GM21825 (cell line): Measurements from ENCODE around the gene TNIP2.

Experiments
- ATAC-seq: cut with Tn5 transposase; IDR thresholded peaks from one replicate; pipeline ENCODE4 v1.9.1; 2021; ENCODE audit warnings: mild to moderate bottlenecking, moderate library complexity; ENCODE audit not compliant: unreplicated experiment

The TNIP2 gene

DNA sequence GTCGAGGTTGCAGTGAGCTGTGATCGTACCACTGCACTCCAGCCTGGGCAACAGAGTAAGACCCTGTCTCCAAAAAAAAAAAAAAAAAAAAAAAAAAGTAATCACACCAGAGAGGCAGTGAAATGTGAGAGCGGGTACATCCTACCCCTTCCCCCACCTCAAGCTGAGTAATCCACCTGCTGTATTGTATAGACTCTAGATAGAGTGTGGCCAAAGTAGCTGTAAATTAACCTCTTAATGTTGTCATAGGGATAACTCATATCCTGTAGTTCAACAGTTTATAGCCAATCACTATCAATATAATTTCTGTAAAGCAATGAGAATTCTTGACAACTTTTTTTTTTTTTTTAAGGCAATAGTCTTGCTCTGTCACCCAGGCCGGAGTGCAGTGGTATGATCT lies 30.8 kb downstream of the TNIP2 start:
- ATAC-seq: no peak

GRCh38 chr4:2723751-2724150 lies 32.4 kb downstream of the TNIP2 start:
- no peak for ATAC-seq

DNA sequence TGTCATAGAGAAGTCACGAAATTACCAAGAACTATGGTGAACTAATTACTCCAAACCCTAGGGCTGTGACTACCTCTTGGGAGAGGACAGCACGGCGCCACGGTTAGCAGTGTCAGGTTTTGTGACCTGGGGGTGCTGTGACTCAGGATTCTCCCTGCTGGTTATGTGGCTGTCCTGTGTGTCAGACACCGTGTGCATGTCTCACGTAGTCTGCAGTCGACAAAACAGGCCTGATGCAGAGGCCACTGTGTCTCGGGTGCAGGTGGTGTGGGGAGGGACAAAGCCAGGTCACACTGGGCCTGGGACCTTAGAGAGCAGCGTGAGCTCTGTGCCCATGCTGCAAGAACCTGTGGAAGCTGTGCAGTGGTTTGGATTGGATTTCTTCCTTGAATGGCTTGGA lies 34.1 kb downstream of the TNIP2 start:
- no peak for ATAC-seq

- ATAC-seq: no peak
These were observed 34.5 kb downstream of the TNIP2 start for GRCh38 chr4:2721586-2721985.

GRCh38 chr4:2716236-2716635 lies 39.9 kb downstream of the TNIP2 start:
- ATAC-seq: no peak

DNA sequence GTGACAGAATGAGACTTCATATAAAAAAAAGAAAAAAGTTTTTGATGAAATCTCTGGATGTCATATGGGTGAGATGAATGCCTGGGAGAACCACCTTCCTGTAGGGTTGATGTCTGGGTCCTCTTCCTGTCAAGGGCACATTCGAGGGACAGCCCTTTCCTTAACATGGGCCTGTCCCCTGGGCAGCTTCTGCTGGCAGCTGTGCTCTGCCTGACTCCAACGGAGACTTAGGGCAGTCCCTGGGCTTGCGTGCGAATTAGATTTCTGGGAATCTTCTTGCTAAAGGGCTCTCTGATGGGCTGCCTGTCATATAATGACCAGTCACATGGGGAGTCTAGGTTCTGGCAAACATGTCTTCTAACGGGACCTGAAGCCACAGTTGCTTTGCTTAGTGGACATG lies 40.7 kb downstream of the TNIP2 start:
- no peak for ATAC-seq

GRCh38 chr4:2714918-2715317 lies 41.2 kb downstream of the TNIP2 start:
- ATAC-seq: no peak

- no peak for ATAC-seq
These were observed 41.9 kb downstream of the TNIP2 start for GRCh38 chr4:2714061-2714770.

DNA sequence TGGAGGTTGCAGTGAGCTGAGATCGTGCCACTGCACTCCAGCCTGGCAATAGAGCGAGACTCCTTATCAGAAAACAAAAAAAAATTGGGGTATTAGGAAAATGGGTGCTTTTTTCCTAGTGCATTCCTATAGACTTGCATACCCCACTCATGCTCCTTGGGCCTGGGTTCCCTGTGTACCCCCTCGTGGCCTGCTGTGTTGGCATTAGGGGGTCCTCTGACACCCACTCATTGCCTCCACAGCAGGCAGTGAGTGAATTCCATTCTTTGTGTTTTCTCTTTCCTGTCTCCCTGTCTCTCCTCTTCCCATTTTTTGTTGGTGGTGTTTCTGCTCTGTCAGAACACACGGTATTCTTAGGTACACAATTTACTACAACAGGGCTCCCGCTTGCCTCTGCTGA lies 42.8 kb downstream of the TNIP2 start:
- ATAC-seq: no peak

GRCh38 chr4:2712261-2712842 lies 43.8 kb downstream of the TNIP2 start:
- no peak for ATAC-seq

GRCh38 chr4:2702770-2703169 lies 53.4 kb downstream of the TNIP2 start:
- no peak for ATAC-seq

DNA sequence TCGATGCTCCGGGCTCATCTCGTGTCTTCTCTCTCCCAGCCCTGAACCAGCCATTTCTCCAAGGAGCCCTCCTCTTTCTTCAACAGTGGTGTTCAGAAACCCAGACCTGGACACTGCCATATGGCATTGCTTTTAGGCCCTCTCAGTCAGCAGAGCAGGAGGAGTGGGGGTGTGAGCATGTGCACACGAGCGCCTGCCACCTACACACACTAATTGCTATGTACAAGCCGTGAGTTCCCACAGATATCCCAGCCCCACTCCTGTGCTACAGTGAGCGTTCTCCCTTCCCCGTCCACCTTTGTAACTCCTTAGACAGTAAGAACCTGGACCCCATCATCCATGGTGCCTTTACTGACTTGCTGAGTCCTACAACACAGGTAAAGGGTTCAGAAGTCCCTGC lies 53.8 kb downstream of the TNIP2 start:
- no peak for ATAC-seq

DNA sequence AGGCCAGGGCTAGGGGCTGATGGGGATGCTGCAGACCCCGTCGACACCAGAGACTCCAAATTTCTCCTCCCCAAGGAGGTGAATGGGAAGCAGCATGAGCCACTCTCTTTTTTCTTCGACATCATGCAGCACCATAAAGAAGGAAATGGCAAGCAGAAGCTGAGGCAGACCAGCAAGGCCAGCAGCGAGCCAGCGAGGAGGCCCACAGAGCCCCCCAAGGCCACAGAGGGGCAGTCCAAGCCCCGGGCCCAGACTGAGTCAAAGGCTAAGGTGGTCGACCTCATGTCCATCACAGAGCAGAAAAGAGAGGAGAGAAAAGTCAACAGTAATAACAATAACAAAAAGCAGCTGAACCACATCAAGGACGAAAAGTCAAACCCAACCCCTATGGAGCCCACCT lies 56.1 kb downstream of the TNIP2 start:
- no peak for ATAC-seq

DNA sequence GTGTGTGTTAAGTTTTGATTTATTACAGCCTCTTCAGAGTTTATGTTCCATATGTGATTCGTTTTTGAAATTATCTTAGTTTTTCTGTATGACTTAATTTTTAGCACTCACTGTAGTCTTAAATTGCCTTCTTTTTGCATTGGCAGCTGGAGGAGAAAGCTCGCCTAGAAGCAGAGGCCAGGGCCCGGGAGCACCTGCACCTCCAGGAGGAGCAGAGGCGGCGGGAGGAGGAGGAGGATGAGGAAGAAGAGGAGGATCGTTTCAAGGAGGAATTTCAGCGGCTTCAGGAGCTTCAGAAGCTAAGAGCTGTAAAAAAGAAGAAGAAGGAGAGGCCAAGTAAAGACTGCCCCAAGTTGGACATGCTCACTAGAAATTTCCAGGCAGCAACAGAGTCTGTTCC lies 56.6 kb downstream of the TNIP2 start:
- no peak for ATAC-seq

DNA sequence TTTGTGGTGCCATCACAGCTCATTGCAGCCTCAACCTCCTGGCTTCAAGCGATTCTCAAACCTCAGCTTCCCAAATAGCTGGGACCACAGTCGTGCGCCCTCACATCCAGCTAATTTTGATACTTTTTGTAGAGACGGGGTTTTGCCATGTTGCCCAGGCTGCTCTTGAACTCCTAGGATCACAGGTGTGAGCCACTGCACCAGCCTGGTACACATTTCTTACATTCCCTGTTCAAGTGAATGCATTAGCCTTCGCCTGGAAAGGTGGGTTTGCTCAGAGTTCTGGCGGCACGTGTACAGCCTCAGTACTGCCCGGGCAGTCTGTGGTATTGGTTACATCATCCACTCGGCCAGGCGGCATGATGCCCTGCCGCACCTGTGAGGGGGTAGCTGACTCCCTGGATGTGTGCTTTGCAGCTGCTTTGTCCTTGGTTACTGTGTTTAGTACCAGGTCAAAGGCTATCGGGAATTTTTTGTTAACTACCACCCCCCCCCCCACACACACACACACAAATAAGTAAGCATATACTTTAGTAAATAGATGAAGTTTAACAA lies 57.1 kb downstream of the TNIP2 start:
- ATAC-seq: no peak

- ATAC-seq: no peak
These were observed 57.6 kb downstream of the TNIP2 start for GRCh38 chr4:2698504-2698903.

- no peak for ATAC-seq
These were observed 58.1 kb downstream of the TNIP2 start for GRCh38 chr4:2697995-2698414.

DNA sequence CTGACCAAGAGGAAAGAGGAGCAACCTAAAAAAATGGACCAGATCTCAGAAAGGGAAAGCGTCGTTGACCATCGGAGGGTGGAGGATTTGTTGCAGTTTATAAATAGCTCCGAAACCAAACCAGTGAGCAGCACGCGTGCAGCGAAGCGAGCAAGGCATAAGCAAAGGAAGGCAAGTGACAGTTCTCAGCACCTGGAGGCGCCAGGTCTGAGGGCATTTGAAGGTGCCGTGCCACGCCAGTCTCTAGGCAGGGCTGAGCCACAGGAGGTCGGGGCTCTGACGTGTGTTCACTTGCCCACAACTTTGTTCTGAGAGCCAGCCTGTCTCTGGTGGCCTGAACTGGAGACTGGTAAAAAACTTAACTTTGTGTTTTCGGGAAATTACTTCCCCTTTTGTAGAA lies 59.7 kb downstream of the TNIP2 start:
- ATAC-seq: peak; percentile 94

GRCh38 chr4:2695346-2696060 lies 60.6 kb downstream of the TNIP2 start:
- no peak for ATAC-seq

- ATAC-seq: no peak
These were observed 61.4 kb downstream of the TNIP2 start for GRCh38 chr4:2694691-2695090.

GRCh38 chr4:2691952-2692435 lies 64.1 kb downstream of the TNIP2 start:
- ATAC-seq: no peak
